Mesenchymal stem cell (in vitro differentiated cells and primary cell): ENCODE data around the gene UBTD2.

Source experiments
- DNase-seq: peaks from one replicate; pipeline ENCODE4 v3.0.0-alpha.2; 2013
- H2AFZ ChIP-seq: one replicate; pipeline ENCODE4 v1.6.1; 2013; ENCODE audit warnings: low read depth, mild to moderate bottlenecking, control low read depth, inconsistent platforms, low read length, moderate library complexity
- H2AK5ac ChIP-seq: 2 replicates; pipeline ENCODE4 v1.6.1; 2013; ENCODE audit warnings: low read length, moderate library complexity, mild to moderate bottlenecking, inconsistent platforms; ENCODE audit not compliant: severe bottlenecking
- H2BK120ac ChIP-seq: one replicate; pipeline ENCODE4 v1.6.1; 2013; ENCODE audit warnings: low read depth, mild to moderate bottlenecking, inconsistent platforms, low read length, moderate library complexity
- H2BK12ac ChIP-seq, 2 experiments: one replicate each; pipeline ENCODE4 v1.6.1; 2013; ENCODE audit warnings: inconsistent platforms in 2 of 2, low read length in 2 of 2, mild to moderate bottlenecking in 2 of 2, moderate library complexity in 2 of 2, control low read depth in 1 of 2
- H2BK15ac ChIP-seq: one replicate; pipeline ENCODE4 v1.6.1; 2013; ENCODE audit warnings: mild to moderate bottlenecking, low read depth, inconsistent platforms; ENCODE audit not compliant: poor library complexity, severe bottlenecking
- H2BK5ac ChIP-seq: 2 replicates; pipeline ENCODE4 v1.6.1; 2013; ENCODE audit warnings: low read depth, mild to moderate bottlenecking, low read length, control low read depth, inconsistent platforms; ENCODE audit not compliant: poor library complexity, severe bottlenecking
- H3K14ac ChIP-seq, 2 experiments: one replicate each; pipeline ENCODE4 v1.6.1; 2013; ENCODE audit warnings: inconsistent platforms in 2 of 2, low read length in 2 of 2, control low read depth in 1 of 2, mild to moderate bottlenecking in 1 of 2, moderate library complexity in 1 of 2
- H3K18ac ChIP-seq, 2 experiments: one replicate each; pipeline ENCODE4 v1.6.1; 2013; ENCODE audit warnings: inconsistent platforms in 2 of 2, low read length in 2 of 2, control low read depth in 1 of 2, low read depth in 1 of 2, mild to moderate bottlenecking in 1 of 2
- H3K23ac ChIP-seq, 2 experiments: one replicate each; pipeline ENCODE4 v1.6.1; 2013; ENCODE audit warnings: inconsistent platforms in 2 of 2, low read length in 2 of 2, mild to moderate bottlenecking in 2 of 2, moderate library complexity in 2 of 2, control low read depth in 1 of 2
- H3K27ac ChIP-seq: 2 replicates; pipeline ENCODE4 v1.5.1; 2013; ENCODE audit warnings: mild to moderate bottlenecking, moderate library complexity, low read length, control low read depth, inconsistent platforms; ENCODE audit not compliant: poor library complexity, severe bottlenecking
- H3K27me3 ChIP-seq, 2 experiments: 2 replicates each; pipeline versions ENCODE4 v1.6.1 to v1.7.0; 2013; ENCODE audit warnings: low read length in 2 of 2, mild to moderate bottlenecking in 2 of 2, moderate library complexity in 2 of 2, control low read depth in 1 of 2, inconsistent platforms in 1 of 2; ENCODE audit not compliant: control insufficient read depth in 1 of 2, insufficient read depth in 1 of 2
- H3K36me3 ChIP-seq, 2 experiments: 2 replicates each; pipeline versions ENCODE4 v1.6.1 to v1.7.0; 2013; ENCODE audit warnings: low read length in 2 of 2, control low read depth in 1 of 2, inconsistent platforms in 1 of 2, low read depth in 1 of 2, mild to moderate bottlenecking in 1 of 2; ENCODE audit not compliant: insufficient read depth in 2 of 2, control insufficient read depth in 1 of 2
- H3K4ac ChIP-seq, 2 experiments: one replicate each; pipeline ENCODE4 v1.6.1; 2013; ENCODE audit warnings: inconsistent platforms in 2 of 2, low read length in 2 of 2, mild to moderate bottlenecking in 2 of 2, moderate library complexity in 2 of 2, control low read depth in 1 of 2, low read depth in 1 of 2
- H3K4me1 ChIP-seq: 2 replicates; pipeline ENCODE4 v1.6.1; 2013; ENCODE audit warnings: low read depth, low read length, control low read depth; ENCODE audit not compliant: control insufficient read depth, insufficient read depth
- H3K4me2 ChIP-seq: 2 replicates; pipeline ENCODE4 v1.6.1; 2013; ENCODE audit warnings: low read length, mild to moderate bottlenecking, inconsistent platforms; ENCODE audit not compliant: poor library complexity, severe bottlenecking
- H3K4me3 ChIP-seq, 2 experiments: 2 replicates each; pipeline versions ENCODE4 v1.5.1 to v1.7.0; 2013; ENCODE audit warnings: low read length in 2 of 2, mild to moderate bottlenecking in 2 of 2, control low read depth in 1 of 2, low read depth in 1 of 2; ENCODE audit not compliant: insufficient read depth in 1 of 2
- H3K79me1 ChIP-seq: replicated peaks from 2 replicates; pipeline ENCODE4 v1.6.1; 2013; ENCODE audit warnings: mild to moderate bottlenecking, control low read depth, low read length, inconsistent platforms; ENCODE audit not compliant: poor library complexity, severe bottlenecking
- H3K9ac ChIP-seq: 2 replicates; pipeline ENCODE4 v1.7.0; 2013; ENCODE audit warnings: mild to moderate bottlenecking, low read length, moderate library complexity
- H3K9me3 ChIP-seq: 2 replicates; pipeline ENCODE4 v1.7.0; 2013; ENCODE audit warnings: mild to moderate bottlenecking, low read length; ENCODE audit not compliant: control insufficient read depth
- H4K8ac ChIP-seq: one replicate; pipeline ENCODE4 v1.6.1; 2013; ENCODE audit warnings: inconsistent platforms, mild to moderate bottlenecking, low read length, moderate library complexity
- H4K91ac ChIP-seq: one replicate; pipeline ENCODE4 v1.6.1; 2013; ENCODE audit warnings: mild to moderate bottlenecking, low read length, inconsistent platforms
- WGBS: methylation state at CpG from one replicate; pipeline ENCODE4 v1.1.7; 2013; ENCODE audit warnings: mixed read lengths; 5-methylcytosine and 5-hydroxymethylcytosine counted together

The UBTD2 gene

GRCh38 chr5:172213126-172213525, 70.4 kb downstream of the UBTD2 start:
- Histone ChIP-seq H3K79me1 (peaks cover 29% of the 10 kb centered on the region), H3K4me3 (no peak overlapping the region), H2BK120ac (no peak overlapping the region), H2AFZ (no peak overlapping the region), H2AK5ac (no peak overlapping the region), H3K27me3 (no peaks in the 10 kb centered on the region), H4K8ac (no peak overlapping the region), H3K14ac (no peak overlapping the region), H3K9ac (no peak overlapping the region), H3K4me1 (peaks cover 2% of the 10 kb centered on the region), H3K18ac (no peak overlapping the region), H2BK5ac (no peak overlapping the region), H3K36me3 (peaks cover 18 to 49% of the 10 kb centered on the region in 2 experiments), H2BK12ac (no peak overlapping the region), H3K27ac (no peak overlapping the region), H3K4ac (no peak overlapping the region), H3K9me3 (no peaks in the 10 kb centered on the region), H2BK15ac (no peak overlapping the region), H3K23ac (no peak overlapping the region), H4K91ac (no peak overlapping the region), H3K4me2 (no peak overlapping the region)
- DNase-seq = no peak
- WGBS = 100% methylated on average over 3 of the region's 4 CpGs

GRCh38 chr5:172211676-172212075, 71.9 kb downstream of the UBTD2 start:
- H3K27ac ChIP-seq = no peak overlapping the region
- no peak for DNase-seq
- over 99% methylated on average over 8 of the region's 8 CpGs for WGBS

GRCh38 chr5:172209714-172210113, 73.8 kb downstream of the UBTD2 start:
- no peak for DNase-seq
- Histone ChIP-seq H2BK120ac (no peak overlapping the region), H3K23ac (no peak overlapping the region), H3K9ac (no peak overlapping the region), H2BK5ac (no peak overlapping the region), H3K79me1 (peaks cover 31% of the 10 kb centered on the region), H3K27ac (no peak overlapping the region), H3K9me3 (no peaks in the 10 kb centered on the region), H4K91ac (no peak overlapping the region), H3K4ac (no peak overlapping the region), H3K27me3 (no peaks in the 10 kb centered on the region), H3K14ac (no peak overlapping the region), H2BK15ac (no peak overlapping the region), H2BK12ac (no peak overlapping the region), H4K8ac (no peak overlapping the region), H2AFZ (no peak overlapping the region), H3K4me2 (no peak overlapping the region), H2AK5ac (no peak overlapping the region), H3K4me1 (peaks cover 2% of the 10 kb centered on the region), H3K4me3 (no peak overlapping the region), H3K36me3 (peaks cover 17 to 44% of the 10 kb centered on the region in 2 experiments), H3K18ac (no peak overlapping the region)
- 94% methylated on average over 2 of the region's 2 CpGs for WGBS

More at GRCh38 chr5:172211676-172212075, 71.9 kb downstream of the UBTD2 start:
- Histone ChIP-seq H3K9ac (no peak overlapping the region), H3K4ac (no peak overlapping the region), H2BK5ac (no peak overlapping the region), H4K91ac (no peak overlapping the region), H2AK5ac (no peak overlapping the region), H2BK12ac (no peak overlapping the region), H3K79me1 (peaks cover 30% of the 10 kb centered on the region), H2BK15ac (no peak overlapping the region), H3K23ac (no peak overlapping the region), H3K4me1 (peaks cover 2% of the 10 kb centered on the region), H3K4me3 (no peak overlapping the region), H3K36me3 (peaks cover 16 to 45% of the 10 kb centered on the region in 2 experiments), H3K18ac (no peak overlapping the region), H4K8ac (no peak overlapping the region), H2AFZ (no peak overlapping the region), H3K9me3 (no peaks in the 10 kb centered on the region), H3K27me3 (no peaks in the 10 kb centered on the region), H3K14ac (no peak overlapping the region), H3K4me2 (no peak overlapping the region), H2BK120ac (no peak overlapping the region)

DNA sequence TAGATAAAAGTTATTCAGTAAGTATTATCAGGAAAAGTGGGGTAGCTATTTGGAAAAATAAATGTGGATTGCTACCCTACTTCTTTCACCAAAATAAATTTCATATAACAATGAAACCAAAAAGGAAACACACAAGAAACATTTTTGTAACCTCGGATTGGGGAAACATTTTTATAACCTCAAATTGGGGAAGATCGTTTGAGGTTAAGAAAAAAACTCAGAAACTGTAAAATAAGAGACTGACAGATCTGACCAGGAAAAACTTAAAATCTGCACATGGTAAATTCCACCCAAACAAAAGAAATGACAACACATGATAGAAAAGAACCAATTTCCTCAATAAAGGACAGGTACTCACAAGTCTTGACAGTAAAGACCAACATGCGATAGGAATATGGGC, 76.1 kb downstream of the UBTD2 start:
- Histone ChIP-seq H3K9ac (no peak overlapping the region), H4K91ac (no peak overlapping the region), H3K36me3 (peaks cover 11 to 40% of the 10 kb centered on the region in 2 experiments), H2BK15ac (no peak overlapping the region), H3K14ac (no peak overlapping the region), H3K4ac (no peak overlapping the region), H3K4me3 (no peak overlapping the region), H4K8ac (no peak overlapping the region), H2BK5ac (no peak overlapping the region), H3K27ac (no peak overlapping the region), H3K27me3 (no peaks in the 10 kb centered on the region), H2BK12ac (no peak overlapping the region), H3K18ac (no peak overlapping the region), H3K79me1 (peaks cover 23% of the 10 kb centered on the region), H2AFZ (no peak overlapping the region), H3K23ac (no peak overlapping the region), H3K4me1 (no peaks in the 10 kb centered on the region), H2BK120ac (no peak overlapping the region), H3K9me3 (no peaks in the 10 kb centered on the region), H3K4me2 (no peak overlapping the region), H2AK5ac (no peak overlapping the region)
- DNase-seq = no peak
- WGBS = 94% methylated on average over 2 of the region's 3 CpGs
